WTC11 (cell line): ENCODE data around the gene RNF222.

ENCODE experiments used
- AFF4 ChIP-seq: sonication (generic); formaldehyde crosslinking; IDR thresholded peaks from 2 replicates; pipeline ENCODE4 v1.8.1; 2023; ENCODE audit warnings: mild to moderate bottlenecking, missing genetic modification reagents, borderline replicate concordance
- FOXP1 ChIP-seq: sonication (generic); formaldehyde crosslinking; IDR thresholded peaks from 2 replicates; pipeline ENCODE4 v1.8.0; 2022; ENCODE audit warnings: missing genetic modification reagents, mild to moderate bottlenecking, moderate library complexity, borderline replicate concordance
- RELA ChIP-seq: sonication (generic); formaldehyde crosslinking; IDR thresholded peaks from 2 replicates; pipeline ENCODE4 v1.8.1; 2022; ENCODE audit warnings: missing genetic modification reagents, mild to moderate bottlenecking, borderline replicate concordance
- TEAD4 ChIP-seq: sonication (generic); formaldehyde crosslinking; IDR thresholded peaks from 2 replicates; pipeline ENCODE4 v1.8.0; 2022; ENCODE audit warnings: mild to moderate bottlenecking, missing genetic modification reagents

- no peak for TF ChIP-seq AFF4
- no peak for TF ChIP-seq FOXP1
- TF ChIP-seq TEAD4 (CRISPR knock-in tag) = no peak
- TF ChIP-seq RELA (CRISPR knock-in tag) = no peak
Measured at GRCh38 chr17:8406174-8406573, 8.5 kb upstream of the RNF222 start.
